BE2C (cell line): ENCODE results near the gene GRM4.

Experiments used
- DNase-seq: peaks from one replicate; pipeline ENCODE4 v3.0.0-alpha.2; 2020
- H3K27me3 ChIP-seq: fragments of 250-450 bp; sonication (Bioruptor Pico); 2 replicates; pipeline ENCODE4 v1.5.1; 2020; ENCODE audit warnings: mild to moderate bottlenecking
- H3K36me3 ChIP-seq: fragments of 250-450 bp; sonication (Bioruptor Pico); 2 replicates; pipeline ENCODE4 v1.5.1; 2020; ENCODE audit warnings: mild to moderate bottlenecking
- H3K4me1 ChIP-seq: fragments of 250-450 bp; sonication (Bioruptor Pico); 2 replicates; pipeline ENCODE4 v1.5.1; 2020
- H3K4me3 ChIP-seq: 2 replicates; pipeline ENCODE4 v1.5.1; 2011; ENCODE audit warnings: low read depth, low read length
- H3K9me3 ChIP-seq: fragments of 250-450 bp; sonication (Bioruptor Pico); 2 replicates; pipeline ENCODE4 v1.5.1; 2020
- TF ChIP-seq, protein P1 (sequence below): IDR thresholded peaks from 2 replicates; pipeline ENCODE4 v1.5.1; 2012; ENCODE audit warnings: mild to moderate bottlenecking, low read depth, low read length

The GRM4 gene

DNA sequence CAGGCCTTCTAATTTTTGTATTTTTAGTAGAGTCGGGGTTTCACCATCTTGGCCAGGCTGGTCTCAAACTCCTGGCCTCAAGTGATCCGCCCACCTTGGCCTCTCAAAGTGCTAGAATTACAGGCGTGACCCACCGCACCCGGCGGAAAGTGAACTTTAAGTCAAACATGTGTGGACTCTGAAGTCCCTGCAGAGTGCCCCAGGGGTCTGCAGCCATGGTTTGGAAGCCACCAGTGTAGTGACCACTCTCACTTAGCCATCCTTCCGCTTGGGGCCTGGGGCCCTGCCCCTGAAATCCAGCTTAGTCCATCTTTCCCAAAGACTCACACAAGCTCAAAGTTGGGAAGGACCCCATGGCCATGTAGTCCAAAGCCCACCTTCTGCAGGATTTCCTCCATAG lies 164.5 kb downstream of the GRM4 start:
- no peaks in the 10 kb centered on the region for H3K27me3 ChIP-seq
- no peak for DNase-seq
- H3K4me3 ChIP-seq, result no peak overlapping the region
- TF ChIP-seq, protein P1, sequence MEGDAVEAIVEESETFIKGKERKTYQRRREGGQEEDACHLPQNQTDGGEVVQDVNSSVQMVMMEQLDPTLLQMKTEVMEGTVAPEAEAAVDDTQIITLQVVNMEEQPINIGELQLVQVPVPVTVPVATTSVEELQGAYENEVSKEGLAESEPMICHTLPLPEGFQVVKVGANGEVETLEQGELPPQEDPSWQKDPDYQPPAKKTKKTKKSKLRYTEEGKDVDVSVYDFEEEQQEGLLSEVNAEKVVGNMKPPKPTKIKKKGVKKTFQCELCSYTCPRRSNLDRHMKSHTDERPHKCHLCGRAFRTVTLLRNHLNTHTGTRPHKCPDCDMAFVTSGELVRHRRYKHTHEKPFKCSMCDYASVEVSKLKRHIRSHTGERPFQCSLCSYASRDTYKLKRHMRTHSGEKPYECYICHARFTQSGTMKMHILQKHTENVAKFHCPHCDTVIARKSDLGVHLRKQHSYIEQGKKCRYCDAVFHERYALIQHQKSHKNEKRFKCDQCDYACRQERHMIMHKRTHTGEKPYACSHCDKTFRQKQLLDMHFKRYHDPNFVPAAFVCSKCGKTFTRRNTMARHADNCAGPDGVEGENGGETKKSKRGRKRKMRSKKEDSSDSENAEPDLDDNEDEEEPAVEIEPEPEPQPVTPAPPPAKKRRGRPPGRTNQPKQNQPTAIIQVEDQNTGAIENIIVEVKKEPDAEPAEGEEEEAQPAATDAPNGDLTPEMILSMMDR, result no peak
- no peaks in the 10 kb centered on the region for H3K9me3 ChIP-seq
- no peaks in the 10 kb centered on the region; the same call in 1 of the 2 replicates for H3K4me1 ChIP-seq
- no peaks in the 10 kb centered on the region for H3K36me3 ChIP-seq

DNA sequence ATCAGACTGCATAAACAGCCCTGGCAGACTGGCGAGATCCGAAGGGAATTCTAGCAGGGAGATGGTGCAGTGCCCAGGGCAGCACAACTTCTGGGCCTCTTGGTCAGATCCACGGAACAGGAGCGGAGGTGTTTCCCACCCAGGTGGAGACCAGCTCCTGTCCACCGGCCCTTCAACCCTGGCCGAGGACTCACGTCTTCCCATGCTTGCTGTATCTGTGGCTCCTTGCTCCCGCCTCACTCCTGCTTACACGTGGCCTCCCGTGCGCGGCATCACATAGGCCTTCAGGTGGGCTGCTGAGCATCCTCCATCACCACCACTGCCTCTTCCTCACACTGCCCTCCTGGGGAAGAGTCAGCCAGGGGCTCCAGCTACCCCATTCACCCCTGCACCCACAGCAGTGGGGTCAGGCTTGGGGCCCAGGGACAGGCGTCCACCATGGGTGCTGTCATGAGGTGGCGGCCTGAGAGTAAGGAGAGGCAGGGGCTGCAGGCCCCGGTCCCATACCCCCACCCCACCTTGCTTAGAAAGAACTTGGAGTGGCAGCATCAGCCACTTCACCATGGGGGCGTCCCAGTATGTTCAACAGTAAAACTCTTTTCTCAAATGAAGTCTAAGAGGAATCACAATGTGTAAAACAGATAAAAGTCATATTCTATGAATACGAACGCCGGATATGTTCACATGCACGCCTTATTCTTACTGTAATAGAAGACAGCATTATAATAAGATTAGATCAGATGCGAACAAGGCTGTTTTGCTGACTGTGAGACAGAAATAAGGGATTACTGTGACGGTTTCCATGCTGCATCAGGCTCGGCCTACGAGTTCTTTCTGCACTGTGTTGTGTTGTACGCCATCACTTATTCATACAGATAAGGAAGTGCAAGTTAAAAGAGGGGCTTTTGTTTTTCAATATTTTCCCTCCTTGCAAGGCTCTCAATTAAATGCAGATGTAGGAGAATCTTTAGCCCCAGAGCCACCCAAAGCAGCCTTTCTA lies 165.4 kb downstream of the GRM4 start:
- Histone ChIP-seq H3K4me3 (no peak overlapping the region), H3K4me1 (no peaks in the 10 kb centered on the region; the same call in 1 of the 2 replicates), H3K36me3 (no peaks in the 10 kb centered on the region), H3K27me3 (no peaks in the 10 kb centered on the region), H3K9me3 (no peaks in the 10 kb centered on the region)
- TF ChIP-seq, protein P1, result no peak
- DNase-seq, result no peak

DNA sequence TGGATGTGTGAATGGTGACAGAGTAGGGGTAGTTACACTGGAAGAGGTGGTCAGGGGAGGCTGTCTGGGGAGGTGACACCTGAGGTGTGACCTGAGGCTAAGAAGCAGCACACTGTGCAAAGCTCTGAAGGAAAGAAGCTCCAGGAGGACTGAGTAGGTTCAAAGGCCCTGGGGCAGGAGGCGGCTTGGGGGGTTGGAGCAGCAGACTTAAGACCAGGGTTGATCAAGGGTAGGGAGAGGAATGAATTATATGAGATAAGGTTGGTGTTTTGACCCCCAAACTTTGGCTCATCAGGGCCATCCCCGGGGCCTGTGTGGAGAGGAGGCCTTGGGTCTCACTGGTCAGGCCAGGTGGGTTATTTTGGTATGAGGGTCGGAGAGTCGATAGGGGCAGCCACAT lies 166.1 kb downstream of the GRM4 start:
- TF ChIP-seq, protein P1, result no peak
- DNase-seq, result no peak
- Histone ChIP-seq H3K4me1 (no peaks in the 10 kb centered on the region; the same call in 1 of the 2 replicates), H3K27me3 (no peaks in the 10 kb centered on the region), H3K36me3 (no peaks in the 10 kb centered on the region), H3K4me3 (no peak overlapping the region), H3K9me3 (no peaks in the 10 kb centered on the region)

DNA sequence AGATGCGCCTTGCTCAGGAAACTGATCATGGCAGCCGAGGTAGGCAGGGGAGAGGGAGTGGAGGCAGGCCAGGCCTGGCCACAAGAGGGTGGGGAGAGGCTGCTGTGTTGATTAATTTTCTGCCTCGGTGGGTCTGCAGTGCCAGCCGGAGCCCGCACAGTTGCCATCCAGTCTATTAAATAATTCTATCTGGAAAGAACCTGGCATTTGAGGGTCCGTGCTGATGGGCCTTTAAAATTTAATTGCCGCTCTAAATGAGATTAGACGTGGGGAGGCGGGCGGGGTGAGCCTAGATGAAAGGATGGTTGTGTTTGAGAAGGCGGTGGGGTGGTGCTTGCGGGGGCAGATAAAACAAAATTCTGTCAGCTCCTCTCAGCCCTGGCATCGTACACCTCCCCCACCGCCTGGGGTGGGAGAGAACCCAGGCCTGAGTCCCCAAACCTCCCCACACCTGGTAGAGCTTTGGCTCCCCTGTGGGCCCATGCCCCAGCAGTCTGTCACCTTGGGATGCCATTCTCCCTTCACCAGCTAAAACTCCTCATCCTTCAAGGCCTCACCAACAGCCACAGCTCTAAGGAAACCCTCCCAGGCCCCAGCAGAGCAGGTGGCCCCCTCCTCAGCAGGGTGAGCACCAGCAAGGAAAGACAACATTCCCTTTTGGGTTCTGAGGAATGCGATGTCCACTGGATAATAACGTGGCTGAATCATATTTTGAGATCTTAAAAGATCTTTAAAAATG lies 167.3 kb downstream of the GRM4 start:
- H3K9me3 ChIP-seq, result no peaks in the 10 kb centered on the region
- TF ChIP-seq, protein P1, result no peak
- no peak for DNase-seq
- H3K4me3 ChIP-seq, result no peak overlapping the region
- no peaks in the 10 kb centered on the region for H3K36me3 ChIP-seq
- no peaks in the 10 kb centered on the region for H3K4me1 ChIP-seq
- H3K27me3 ChIP-seq, result no peaks in the 10 kb centered on the region

DNA sequence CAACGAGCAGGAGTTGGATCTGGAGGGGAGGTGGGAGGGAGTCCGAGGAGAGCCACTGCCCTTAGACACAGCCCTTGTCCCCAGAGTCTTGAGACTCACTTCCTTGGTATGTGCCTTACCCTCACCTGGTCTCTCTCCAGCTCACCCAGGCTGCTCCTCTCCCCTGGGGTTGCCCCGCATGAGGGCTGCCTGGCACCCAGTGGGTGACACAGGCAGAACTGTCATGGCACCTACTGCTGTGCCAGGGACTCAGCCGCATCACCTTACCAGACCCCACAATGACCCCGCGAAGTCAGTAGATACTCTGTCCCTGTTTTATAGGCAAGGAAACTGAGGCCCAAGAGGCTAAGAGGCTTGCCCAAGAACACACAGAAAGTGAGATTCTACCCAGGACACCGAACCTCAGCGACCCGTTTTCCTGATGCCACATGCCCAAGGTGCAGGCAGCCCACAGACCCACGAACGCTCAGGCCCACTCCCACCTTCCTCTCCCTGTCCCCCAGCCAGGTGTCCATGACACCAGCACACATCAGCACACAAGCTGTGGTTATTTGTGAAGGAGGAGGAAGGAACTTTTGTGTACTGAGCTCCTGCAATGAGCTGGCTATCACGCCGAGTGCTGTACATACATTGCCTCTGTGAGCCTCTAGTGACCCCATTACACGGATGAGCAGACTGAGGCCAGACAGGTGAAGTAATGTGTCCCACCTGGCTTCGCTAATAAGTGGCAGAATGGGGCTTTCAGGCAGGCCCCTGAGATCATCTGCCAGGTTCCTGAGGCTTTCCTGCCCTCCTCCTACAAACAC lies 168.1 kb downstream of the GRM4 start:
- TF ChIP-seq, protein P1, result no peak
- no peak for DNase-seq
- no peaks in the 10 kb centered on the region for H3K27me3 ChIP-seq
- no peaks in the 10 kb centered on the region for H3K36me3 ChIP-seq
- H3K4me3 ChIP-seq, result no peak overlapping the region
- H3K4me1 ChIP-seq, result no peaks in the 10 kb centered on the region
- no peaks in the 10 kb centered on the region for H3K9me3 ChIP-seq
